GM12872 (cell line): ENCODE data around the gene SIGLEC15.

Experiments used
- CTCF ChIP-seq: IDR thresholded peaks from 3 replicates; pipeline ENCODE4 v1.5.1; 2011; ENCODE audit warnings: low read depth, mild to moderate bottlenecking, low read length, moderate library complexity; ENCODE audit not compliant: insufficient read depth

The SIGLEC15 gene

GRCh38 chr18:45835057-45835636 is 9.7 kb downstream of the SIGLEC15 start:
- no peak for TF ChIP-seq CTCF

- TF ChIP-seq CTCF, result no peak
Observed at GRCh38 chr18:45836242-45837205, 11.0 kb downstream of the SIGLEC15 start.

GRCh38 chr18:45837283-45838070 is 12.0 kb downstream of the SIGLEC15 start:
- TF ChIP-seq CTCF, result peak; percentile 33; the same call in 2 of the 3 replicates

- no peak for TF ChIP-seq CTCF
Observed at GRCh38 chr18:45838302-45839070, 13.0 kb downstream of the SIGLEC15 start.

- peak; percentile 52 for TF ChIP-seq CTCF
Observed at GRCh38 chr18:45839414-45840395, 14.2 kb downstream of the SIGLEC15 start.

- TF ChIP-seq CTCF, result no peak
Observed at GRCh38 chr18:45841060-45841764, 15.7 kb downstream of the SIGLEC15 start.
